Esophagus mucosa (tissue), 1 donor: ENCODE results near the gene ATRNL1. TPM values are rescaled to one million over a fixed set of nuclear protein-coding genes. Genes with fewer than 3 reads are reported as not detected.
"Not testable (repeated sequence)": the region's sequence is repeated elsewhere in the genome, so short reads cannot be mapped to it uniquely, and the experiment has no call there.

Source experiments
- ATAC-seq: fragments of 200-7000 bp; cut with Tn5 transposase; one replicate; pipeline ENCODE4 v1.9.1; 2020
- total RNA-seq: library from RNA; stranded (reverse); gene quantifications from one replicate; pipeline ENCODE4 v1.2.4, GENCODE V29; 2023
- donor health status: DM: yes; HTN: yes; CAD: no.

The ATRNL1 gene
- total RNA-seq, 1 donor from 2014 or later: 1.3 TPM

DNA sequence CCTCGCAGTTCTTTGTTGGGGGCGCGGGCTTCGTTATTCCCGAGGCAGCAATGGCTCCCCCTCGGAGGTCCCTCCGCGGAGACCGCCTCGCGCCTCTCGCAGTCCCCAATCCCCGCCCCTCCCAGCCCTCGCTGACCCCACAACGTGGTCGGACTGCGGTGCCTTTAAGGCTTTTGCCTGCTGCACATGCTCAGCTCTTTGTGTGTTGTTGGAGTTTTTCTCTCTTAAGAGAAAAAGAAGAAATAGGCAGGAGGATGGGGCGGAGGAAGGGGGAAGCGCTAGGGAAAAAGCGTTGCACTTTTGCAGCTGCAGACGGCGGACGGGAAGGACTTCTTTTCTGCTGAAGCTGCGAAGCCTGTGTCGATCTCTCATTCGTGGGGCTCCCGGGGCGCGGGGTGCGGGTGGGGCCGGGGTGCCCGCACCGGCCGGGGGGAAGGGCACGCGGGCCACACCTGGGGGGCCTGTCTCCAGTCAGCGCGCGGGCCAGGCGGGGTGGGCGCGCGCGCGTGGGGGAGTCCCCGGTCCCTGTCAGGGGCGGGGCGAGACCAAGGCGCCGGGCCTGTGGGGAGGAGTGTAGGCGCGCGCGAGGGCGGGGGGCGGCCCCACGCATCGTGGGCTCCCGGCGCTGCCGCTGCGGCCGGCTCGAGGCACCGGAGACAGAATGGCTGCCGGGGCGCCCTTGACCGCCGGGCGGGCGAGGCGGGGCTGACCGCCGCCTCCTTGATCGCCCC is 445 bp upstream of the ATRNL1 start:
- ATAC-seq: peak; percentile 74

DNA sequence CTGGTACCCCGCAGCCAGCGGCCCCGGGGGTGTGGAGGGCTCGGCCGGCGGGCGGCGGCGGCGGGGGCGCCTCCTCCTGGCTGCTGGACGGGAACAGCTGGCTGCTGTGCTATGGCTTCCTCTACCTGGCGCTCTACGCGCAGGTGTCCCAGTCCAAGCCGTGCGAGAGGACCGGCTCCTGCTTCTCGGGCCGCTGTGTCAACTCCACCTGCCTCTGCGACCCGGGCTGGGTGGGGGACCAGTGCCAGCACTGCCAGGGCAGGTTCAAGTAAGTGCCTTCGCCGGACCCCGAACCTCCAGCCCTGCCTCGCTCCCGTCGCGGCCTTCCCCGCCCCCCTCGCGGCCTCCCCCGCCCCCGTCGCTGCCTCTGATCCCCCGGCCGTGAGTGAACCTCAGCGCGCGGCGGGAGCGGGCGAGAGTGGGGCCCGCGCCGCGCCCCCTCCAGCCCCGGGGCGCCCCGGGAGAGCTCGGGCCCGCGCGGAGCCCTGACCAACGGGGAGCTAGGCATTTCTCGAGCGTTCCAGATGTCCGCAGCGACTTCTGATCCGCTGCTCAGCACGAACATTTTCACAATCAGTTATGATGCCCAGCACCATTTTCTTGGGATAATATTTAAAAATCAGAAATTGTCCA is 727 bp downstream of the ATRNL1 start:
- peak; percentile 68 for ATAC-seq

DNA sequence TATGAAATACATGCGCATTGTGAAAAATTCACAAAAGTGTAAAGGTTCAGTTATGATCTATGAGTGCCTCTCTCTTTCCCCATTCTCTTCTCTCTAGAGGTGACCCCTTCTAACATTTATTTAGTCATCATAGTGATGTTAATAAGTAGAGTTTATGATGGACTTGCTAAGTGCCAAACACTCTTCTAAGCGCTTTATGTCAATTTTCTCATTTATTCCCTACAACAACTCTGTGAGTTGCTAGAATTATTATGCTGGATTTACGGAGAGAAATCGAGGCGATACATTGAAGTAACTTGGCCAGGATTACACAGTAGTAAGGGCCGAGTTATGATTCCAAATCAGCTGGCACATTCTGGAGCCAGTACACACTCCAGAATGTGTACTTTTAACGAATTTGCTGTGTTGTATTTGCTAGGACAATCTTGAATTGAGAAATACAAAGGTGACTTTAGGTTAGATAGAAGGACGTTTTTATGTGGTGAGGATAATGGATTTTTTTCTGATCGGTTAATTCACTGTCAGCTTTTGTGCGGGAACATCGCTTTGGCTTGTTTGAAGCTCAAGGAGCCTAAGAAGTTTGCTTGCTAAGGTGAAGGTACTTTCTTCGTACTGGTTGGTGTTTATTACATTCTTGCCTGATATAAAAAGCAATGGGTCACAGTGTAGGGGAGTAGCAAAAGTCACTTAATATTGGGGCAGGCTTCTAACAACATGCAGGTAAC is 1.4 kb downstream of the ATRNL1 start:
- no peak for ATAC-seq

DNA sequence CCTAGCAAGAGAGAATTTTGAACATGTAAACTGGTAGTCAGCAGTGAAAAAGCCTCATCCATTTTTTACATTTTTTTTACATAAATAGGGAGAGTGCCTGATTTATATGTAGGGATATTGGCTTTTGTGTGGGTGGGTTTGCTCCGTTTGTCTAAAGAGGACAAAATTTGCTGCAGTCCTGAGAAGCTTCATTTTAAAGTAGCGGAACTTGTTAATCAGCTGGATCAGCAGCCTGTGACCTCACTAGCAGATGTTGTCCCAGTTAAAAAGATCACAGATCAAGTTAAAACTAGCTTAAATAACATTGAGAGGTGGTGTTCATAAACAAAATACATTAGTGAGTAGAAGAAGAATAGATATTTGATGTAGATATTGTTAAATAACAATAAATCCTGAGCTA is 2.6 kb downstream of the ATRNL1 start:
- ATAC-seq: no peak

DNA sequence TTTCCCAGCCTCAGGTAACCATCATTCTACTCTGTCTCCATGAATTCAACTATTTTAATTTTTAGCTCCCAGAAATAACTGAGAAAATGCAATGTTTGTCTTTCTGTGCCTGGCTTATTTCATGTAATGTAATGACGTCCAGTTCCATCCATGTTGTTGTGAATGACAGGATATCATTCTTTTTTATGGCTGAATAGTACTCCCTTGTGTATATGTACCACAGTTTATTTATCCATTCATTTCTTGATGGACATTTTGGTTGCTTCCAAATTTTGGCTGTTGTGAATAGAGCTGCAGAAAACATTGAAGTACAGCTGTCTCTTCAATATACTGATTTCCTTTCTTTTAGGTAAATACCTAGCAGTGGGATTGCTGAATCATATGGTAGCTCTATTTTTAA is 10.5 kb downstream of the ATRNL1 start:
- no peak for ATAC-seq

DNA sequence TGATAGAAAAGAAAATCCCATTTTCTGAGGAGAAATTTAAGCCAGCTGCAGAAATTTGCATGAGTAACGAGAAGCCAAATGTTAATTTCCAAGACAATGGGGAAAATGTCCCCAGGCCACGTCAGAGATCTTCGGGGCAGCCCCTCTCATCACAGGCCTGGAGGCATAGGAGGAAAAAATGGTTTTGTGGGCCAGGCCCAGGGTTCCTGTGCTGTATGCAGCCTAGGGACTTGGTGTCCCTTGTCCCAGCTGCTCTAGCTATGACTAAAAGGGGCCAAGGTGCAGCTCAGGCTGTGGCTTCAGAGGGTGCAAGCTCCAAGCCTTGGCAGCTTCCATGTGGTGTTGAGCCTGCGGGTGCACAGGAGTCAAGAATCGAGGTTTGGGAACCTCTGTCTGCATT is 12.2 kb downstream of the ATRNL1 start:
- not testable (repeated sequence) for ATAC-seq

- ATAC-seq: no peak
Observed at GRCh38 chr10:115107830-115108229, 14.7 kb downstream of the ATRNL1 start.

DNA sequence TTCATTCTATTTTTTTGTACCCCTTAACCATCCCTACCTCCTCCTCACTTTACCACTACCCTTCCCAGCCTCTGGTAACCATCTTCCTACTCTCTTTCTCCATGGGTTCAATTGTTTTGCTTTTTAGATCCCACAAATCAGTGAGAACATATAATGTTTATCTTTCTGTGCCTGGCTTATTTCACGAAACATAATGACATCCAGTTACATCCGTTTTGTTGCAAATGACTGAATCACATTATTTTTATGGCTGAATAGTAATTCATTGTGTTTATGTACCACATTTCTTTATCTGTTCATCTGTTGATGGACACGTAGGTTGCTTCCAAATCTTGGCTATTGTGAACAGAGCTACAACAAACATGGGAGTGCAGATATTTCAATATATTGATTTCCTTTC is 24.1 kb downstream of the ATRNL1 start:
- ATAC-seq: no peak

DNA sequence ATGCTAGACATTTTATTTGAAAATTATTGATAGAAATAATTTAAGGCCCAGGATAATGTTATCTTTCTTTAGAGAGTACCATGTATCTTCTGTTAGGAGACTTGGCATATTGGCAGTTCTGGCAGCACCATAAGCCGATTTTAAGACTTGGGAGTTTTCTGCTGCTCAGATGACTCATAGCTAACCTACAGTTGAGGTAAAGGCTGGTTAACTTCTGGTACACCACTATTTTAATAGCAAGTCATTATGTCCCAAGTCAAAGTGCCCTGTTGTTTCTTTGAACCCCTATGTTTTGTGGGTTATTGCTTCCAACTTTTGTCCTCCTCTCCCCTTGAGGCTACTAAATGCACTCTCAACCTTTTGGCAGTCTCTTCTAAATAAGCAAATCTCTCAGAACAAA is 25.2 kb downstream of the ATRNL1 start:
- ATAC-seq: no peak

DNA sequence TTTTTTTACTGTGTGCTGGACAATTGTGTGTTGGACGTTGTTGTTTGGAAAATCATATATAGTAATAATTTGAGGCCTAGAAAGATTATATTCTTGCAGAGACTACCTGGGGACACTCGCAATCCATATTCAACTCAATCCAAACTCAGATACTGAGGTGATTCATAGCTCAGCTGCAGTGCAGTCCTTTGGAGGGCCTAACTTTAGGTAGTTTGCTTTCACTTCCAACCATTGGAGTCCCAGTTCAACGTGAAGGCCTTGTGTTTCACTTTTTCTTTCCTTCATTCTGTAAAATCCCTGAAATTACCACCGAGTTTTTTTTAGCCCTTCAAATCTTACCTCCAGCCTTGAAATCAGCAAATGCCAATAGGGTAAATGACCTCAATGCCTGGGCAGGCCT is 32.3 kb downstream of the ATRNL1 start:
- no peak for ATAC-seq

DNA sequence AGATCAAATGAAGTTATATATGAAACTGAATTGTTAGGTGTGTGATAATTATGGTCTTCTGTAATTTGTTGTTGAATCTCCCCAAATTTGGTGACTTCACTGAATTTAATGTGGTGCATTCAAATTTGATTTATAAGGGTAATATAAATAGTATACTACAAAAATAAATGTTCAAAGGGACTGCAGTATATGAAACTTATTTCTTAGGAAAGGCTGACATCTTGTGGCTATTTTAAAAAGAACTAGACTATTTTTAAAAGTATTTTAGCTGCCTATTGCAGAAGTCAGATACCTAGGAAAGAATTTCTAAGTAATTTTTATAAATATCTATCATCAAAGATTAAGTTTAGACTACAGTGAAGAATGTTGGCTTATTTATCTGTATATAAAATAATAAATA is 36.6 kb downstream of the ATRNL1 start:
- no peak for ATAC-seq

GRCh38 chr10:115136616-115137015 is 43.5 kb downstream of the ATRNL1 start:
- no peak for ATAC-seq

DNA sequence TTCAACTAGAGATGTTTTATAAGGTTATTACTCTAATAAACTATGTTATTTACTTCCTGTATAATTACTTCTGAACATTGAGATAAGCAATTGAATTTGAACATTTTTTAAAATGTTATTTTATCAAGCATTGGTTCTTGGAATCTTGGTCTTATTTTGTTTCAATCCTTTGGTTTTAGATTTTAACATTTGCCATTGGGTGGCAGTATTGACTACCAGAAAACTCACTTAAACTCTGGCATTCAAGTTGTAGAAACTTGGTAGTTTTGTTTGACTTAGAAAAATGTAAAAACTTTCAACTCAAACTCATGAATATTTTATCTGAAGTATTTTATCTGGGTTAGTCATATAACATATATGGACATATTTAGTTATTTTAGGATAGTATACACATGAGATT is 48.1 kb downstream of the ATRNL1 start:
- no peak for ATAC-seq

DNA sequence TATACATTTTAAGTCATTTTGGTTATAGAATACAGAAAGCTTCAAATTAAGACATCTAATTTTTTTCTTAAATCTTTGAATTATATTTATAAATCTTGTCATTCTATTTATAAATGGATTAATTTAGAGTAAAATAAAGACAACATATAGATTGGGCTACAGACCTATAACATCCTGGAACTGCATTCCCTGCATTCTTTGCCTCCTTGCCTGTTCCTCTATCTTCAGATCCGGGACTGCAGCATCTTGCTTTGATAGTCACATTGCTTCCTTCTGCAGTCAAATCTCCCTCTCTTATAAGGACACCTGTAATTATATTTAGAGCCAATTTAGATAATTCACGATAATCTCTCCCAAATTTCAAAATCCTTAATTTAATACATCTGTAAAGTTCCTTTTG is 64.2 kb downstream of the ATRNL1 start:
- no peak for ATAC-seq

DNA sequence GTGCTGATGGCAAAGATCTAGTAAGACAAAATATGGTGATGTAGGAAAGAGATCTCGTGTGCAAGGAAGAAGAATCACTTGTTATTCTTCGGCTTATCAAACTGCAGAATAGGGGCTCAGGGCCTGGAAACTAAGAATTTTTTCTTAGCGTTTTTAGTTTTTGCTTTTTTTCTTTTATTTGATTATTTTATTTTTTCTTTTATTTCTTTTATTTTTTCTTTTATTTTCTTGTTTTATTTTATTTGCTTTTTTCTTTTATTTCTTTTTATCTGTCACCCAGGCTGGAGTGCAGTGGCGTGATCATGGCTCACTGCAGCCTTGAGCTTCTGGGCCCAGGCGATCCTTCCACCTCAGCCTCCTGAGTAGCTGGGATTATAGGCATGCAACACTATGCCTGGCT is 70.0 kb downstream of the ATRNL1 start:
- no peak for ATAC-seq

GRCh38 chr10:115164220-115164619 is 71.1 kb downstream of the ATRNL1 start:
- ATAC-seq: no peak

GRCh38 chr10:115167751-115168150 is 74.6 kb downstream of the ATRNL1 start:
- ATAC-seq: no peak

- no peak for ATAC-seq
Observed at GRCh38 chr10:115171392-115171960, 78.3 kb downstream of the ATRNL1 start.

DNA sequence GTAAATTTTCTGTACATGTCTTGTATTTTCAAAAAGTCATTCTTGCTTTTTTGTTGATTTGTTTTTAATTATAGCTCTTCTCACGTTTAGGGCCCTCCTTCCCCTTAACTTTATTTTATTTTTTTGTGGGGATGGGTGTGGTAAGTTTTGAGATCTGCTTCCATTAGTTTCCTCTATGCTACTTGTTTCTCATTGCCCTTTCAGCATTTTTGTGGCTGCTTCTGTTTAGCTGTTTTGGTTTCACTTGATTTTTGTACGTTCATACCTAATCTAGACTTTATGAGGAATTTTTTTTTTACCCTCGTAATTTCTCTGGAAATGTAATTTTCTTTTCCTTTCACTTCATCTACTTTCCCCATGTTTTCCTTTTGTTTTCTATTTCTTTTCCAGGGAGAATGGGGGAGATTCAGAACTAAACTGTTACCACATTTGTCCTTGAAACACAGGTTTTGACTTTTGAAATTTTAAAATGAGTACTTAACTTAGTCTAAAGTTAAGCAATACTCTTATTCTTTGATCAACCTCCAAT is 80.8 kb downstream of the ATRNL1 start:
- no peak for ATAC-seq

- ATAC-seq: not testable (repeated sequence)
Observed at GRCh38 chr10:115207276-115207675, 114.1 kb downstream of the ATRNL1 start.

DNA sequence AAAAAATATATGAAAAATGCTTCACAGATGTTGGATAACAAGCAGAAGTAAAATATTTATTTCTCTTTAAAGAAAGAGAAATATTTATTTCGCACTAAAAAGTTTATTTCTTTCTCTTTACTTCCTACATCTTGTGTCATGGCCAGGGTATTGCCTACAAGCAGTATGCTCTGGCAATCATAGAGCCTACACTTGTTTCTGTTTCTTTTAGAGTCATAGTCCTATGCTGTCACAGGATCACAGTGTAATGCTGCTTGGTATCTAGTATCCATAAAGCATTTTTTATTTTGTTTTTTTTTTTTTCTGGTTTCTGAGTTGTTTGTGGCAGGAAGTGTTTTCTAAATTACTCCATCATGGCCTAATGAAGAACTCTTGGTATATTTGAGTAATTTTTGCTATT is 116.0 kb downstream of the ATRNL1 start:
- ATAC-seq: no peak

DNA sequence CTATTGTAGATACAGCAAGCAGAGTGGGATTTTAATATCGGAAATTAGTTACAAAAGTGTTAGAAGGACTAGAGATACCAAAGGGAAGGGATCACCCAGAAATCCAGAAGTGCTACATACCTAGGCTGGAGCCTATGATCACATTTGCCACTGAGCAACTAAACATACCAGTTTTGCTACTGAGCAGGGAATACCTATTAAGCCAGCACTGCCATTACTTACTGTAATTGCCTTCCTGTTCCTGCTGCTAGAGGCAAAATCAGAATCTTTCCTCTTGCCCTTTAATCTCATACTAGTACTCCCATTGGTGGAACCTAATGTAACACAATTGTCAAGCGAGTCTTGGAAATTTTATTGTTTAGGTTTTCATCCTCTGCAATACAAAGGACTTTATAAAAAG is 121.7 kb downstream of the ATRNL1 start:
- peak; percentile 64 for ATAC-seq

- no peak for ATAC-seq
Observed at GRCh38 chr10:115219203-115219602, 126.0 kb downstream of the ATRNL1 start.
